HG03432 (cell line): ENCODE data around the gene MEGF6.

Experiments used
- ATAC-seq: cut with Tn5 transposase; IDR thresholded peaks from one replicate; pipeline ENCODE4 v1.9.1; 2021; ENCODE audit warnings: mild to moderate bottlenecking, moderate library complexity; ENCODE audit not compliant: unreplicated experiment

The MEGF6 gene

DNA sequence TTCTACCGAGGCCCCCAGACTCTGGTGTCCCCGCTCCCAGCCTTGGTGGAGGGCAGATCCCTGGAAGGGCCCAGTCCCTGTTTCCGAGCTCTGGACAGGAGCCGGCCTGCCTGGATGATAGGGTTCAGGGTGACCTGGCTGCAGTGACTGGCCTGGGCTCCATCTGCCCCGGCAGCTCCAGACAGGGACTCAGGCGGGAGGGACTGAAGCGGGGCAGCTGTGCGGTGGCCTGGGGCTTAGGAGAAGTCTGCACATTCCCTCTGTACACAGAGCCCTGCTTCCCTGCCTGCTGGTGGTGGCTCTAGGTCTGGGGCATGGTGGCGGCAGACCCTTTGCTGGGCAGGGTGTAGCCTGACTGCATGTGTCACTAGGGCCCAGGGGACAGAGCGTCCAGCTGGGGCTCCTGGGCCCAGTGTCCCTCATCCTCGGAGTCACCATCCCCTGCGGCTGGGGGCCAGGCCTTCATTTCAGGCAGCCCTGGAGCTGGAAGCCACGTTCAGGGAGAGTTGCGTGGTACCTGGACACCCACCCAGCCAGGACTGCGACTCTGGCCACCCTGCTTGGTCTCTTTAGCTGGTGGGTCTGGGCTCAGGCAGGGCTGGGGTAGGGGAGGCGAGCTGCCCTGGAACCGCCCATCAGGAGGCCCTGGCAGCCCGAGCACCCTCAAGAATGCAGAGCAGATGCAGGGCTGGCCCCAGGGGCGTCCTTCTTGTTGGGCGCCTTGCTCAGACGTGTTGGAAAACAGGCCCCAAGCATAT lies 147.2 kb downstream of the MEGF6 start:
- ATAC-seq = no peak

DNA sequence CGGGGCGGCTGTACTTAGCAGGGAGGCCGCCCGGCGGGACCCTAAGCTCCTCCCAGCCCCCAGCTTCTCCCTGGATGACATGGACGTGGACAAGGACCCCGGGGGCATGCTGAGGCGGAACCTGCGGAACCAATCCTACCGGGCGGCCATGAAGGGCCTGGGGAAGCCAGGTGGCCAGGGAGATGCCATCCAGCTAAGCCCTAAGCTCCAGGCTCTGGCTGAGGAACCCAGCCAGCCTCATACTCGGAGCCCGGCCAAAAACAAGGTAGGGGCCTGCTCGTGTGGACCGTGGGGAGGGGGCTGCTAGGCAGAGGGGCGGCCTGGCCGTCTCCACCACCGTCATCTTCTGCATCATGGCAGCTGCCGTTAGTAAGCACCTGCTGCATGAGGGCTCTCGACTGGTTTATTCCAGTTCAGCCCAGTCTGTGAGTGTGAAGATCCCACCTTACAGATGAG lies 147.9 kb downstream of the MEGF6 start:
- ATAC-seq = no peak

DNA sequence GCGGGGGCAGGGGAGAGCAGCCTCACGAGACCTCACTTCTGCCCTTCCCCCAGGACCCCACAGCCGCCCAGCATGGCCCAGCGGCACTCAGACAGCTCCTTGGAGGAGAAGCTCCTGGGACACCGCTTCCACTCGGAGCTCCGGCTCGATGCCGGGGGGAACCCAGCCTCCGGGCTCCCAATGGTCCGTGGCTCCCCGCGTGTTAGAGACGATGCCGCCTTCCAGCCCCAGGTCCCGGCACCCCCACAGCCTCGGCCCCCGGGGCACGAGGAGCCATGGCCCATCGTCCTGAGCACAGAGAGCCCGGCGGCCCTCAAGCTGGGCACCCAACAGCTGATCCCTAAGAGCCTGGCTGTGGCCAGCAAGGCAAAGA lies 148.3 kb downstream of the MEGF6 start:
- ATAC-seq = no peak

DNA sequence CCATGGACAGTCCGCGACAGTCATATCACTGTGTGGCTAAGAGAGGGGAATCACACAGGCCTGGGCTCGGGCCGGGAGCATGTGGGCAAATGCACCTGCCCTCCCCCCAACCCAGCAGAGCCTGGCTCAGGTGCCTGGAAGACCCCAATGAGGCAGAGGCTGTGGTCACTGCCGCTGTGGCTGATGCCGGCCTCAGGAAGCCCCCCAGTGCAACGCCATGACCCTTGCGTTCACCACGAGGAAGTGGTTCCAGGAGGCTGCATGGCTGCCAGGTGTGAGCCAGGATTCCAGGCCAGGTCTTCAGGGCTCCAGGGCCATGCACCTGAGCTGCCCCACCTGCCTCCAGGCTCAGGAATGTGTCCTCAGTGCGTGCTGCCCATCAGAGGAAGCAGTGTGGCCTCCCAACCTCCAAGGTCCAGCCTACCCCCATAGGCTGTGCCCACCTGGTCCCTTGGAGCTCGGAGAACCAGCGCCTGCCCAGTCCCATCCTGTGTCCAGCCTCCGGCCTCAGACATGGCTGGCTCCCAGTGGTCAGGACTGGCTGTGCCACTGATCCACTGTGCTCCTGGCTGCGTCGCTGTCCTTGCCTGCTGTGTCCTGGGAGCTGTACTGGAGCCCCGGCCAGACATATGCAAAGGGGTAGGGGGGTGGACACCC lies 148.8 kb downstream of the MEGF6 start:
- no peak for ATAC-seq

DNA sequence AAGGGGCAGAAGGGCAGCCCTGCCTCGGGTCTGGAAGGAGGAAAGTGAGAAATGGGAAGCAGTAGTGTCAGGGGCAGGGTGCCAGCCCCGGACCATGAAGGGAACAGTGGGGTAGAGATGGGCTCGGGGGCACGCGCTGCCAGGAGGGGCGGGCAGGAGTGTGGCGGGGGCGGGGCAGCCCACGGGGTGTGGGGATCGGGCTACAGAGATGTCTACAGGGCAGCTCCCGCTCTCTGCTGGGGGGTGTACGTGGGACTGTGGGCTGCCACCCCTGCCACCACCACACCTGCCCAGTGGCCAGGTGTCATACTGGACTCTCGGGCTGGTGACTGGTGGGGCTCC lies 149.4 kb downstream of the MEGF6 start:
- no peak for ATAC-seq

DNA sequence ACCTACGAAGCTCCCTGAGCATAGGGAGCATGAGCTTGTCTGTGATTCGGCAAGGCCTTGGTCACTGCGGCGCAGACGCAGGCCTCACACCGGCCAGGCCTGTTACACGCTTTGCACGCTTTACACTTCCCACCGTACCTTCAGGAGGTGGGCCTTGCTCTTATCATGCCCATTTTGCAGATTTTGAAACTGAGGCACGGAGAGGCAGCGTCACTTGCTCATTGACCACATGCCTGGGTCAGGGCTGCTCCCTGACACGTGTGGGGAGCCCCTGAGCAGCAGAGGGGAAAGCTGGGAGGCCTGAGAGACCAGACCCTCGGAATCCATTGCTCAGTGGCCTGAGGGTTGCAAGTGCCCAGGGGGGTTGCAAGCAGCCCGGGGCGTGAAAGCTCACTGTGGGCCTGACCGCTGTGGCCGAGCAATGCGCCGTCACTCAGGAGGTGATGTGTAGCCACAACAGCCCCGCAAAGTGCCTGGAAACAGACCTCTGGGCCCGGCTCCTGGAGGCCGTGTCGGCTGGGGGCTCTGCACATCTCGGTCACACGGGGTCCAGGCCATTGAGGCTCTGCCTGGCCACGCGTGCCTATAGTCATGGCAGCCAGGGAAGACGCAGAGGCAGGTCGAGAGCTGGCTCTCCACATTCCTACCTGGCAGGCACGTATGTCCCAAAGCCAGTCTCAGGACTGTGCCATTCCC lies 149.9 kb downstream of the MEGF6 start:
- ATAC-seq = no peak

DNA sequence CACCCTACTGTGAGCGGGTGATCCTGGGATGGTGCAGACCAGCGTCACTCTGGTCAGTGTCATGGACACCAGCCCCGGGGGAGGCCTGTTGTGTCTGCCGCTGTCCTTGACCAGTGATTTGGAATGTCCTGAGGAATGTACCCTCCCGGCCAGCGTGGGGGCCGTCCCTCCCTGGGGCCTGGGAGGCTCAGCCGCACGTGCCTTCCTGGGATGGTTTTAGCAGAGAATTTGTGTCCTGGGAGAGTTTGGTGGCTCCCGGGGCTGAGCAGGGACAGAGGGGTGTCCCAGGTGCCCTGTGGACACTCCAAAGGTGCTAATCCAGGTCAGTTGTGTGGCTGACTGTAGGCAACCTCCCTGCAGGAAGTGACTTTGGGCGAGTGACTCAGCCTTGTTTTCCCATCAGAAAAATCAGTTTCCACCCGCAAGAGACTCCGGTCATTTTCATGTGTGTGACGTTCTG lies 150.6 kb downstream of the MEGF6 start:
- no peak for ATAC-seq

DNA sequence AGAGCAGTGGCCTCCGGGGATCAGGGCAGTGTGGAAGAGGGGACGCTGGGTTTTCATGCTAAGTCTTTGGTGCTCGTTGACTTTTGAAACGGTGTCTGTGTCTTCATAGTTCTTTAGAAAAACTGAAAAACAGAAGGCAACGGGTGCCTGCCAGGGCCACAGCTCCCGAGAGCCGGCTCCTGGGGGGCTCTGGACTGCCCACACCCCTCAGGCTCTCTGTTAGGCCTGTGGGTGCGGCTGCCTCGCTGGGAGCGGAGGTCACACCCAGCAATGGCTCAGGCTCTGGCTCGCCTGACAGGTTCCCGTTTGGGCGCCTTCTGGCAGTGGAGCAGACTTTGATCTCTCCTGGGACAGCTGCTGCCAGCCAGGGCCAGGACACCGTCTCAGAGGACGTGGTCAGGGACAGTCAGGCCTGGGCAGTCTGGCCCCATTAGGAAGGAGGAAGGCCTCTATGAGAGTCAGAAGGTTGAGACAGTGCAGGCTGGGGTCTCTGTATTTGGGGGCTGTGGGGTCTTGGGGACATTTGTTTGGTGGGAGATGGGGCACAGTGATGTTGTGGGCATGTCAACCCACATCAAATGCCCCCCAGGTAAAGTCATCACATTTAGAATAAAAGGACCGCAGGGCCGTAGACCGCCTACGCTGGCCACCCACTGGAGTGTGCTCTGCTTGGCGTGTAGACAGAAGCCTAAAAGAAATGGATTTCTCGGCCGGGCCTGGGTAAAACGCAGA lies 151.2 kb downstream of the MEGF6 start:
- no peak for ATAC-seq

DNA sequence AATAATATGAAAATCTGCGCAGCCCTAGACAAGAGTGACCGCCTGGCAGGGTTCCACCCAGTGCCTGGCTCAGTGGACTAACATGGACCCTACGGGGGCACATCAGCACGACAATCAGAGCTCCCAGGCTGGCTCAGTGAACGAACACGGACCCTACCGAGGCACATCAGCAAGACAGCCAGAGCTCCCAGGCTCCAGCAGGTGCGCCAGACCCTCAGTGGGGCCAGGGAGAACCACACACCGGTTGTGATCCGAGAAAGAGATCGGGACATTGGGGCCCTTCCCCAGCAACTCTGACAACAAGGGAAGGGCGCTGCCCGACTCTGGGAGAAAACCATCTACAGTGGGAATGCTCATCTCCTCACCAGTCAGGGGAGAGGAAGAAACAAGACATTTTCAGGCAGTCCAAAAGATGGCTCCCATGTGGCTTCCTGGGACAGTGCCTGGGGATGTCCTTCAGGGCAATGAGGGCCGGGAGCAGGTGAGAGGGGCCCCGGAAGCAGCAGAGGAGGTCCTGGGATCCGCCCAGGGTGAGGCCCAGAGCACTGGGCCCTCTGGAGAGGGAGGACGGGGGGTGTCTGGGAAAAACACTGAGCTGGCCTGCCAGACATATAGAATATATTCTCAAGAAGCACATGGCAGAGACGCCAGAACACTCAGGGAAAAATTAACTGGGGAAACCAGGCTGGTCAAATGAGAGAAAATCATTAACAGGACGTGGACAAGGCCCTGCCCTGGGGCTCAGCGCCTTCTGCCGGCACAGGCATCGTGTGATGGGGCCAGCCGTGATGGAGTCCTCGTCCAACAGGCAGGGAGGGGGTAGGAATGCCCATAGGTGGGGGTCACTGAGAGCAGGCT lies 152.0 kb downstream of the MEGF6 start:
- ATAC-seq = no peak

DNA sequence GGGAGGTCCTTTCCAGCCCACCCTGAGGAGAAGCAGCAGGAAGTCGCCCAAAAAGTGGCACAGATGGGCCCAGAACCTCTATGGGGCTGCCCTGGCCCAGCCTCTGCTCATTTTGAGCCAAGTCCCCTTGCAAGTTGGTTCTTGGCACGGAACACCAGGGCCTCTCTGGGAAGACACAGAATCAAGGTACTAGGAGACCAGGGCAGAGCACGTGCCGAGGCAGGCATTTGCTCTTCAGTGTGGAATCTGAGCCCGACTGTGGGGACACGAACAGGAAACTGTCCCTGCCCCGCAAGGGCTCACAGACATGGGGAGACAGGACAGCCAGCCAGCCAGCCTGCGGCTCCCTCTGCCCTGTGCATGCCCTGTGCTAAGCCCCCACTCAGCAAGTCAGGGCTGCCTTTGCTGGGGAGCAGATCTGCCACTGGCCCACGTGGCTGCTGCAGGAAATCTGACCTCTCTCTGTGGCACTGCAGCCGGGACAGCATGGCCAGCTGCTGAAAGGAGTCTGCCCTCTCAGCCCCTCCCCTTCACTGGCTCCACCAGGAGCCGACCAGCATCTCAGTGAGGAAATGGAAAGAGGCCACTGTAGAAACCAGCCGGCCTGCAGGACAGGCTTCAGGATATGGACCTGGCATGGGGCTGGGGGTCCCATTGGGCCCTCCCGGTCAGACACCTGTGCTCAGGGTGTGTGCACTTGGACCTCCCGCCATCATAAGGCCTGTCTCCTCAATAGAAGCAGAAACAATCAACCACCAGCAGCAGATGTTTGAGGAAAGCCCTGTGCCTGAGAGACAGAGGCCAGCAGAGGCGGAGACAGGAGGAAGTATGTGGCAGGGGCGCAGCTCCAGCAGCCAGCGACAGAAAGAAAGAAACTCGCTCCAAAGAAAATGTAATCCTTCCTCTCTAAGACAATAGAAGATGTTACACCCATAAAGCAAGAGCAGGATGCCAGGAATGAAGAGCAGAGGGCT lies 153.1 kb downstream of the MEGF6 start:
- ATAC-seq = no peak

DNA sequence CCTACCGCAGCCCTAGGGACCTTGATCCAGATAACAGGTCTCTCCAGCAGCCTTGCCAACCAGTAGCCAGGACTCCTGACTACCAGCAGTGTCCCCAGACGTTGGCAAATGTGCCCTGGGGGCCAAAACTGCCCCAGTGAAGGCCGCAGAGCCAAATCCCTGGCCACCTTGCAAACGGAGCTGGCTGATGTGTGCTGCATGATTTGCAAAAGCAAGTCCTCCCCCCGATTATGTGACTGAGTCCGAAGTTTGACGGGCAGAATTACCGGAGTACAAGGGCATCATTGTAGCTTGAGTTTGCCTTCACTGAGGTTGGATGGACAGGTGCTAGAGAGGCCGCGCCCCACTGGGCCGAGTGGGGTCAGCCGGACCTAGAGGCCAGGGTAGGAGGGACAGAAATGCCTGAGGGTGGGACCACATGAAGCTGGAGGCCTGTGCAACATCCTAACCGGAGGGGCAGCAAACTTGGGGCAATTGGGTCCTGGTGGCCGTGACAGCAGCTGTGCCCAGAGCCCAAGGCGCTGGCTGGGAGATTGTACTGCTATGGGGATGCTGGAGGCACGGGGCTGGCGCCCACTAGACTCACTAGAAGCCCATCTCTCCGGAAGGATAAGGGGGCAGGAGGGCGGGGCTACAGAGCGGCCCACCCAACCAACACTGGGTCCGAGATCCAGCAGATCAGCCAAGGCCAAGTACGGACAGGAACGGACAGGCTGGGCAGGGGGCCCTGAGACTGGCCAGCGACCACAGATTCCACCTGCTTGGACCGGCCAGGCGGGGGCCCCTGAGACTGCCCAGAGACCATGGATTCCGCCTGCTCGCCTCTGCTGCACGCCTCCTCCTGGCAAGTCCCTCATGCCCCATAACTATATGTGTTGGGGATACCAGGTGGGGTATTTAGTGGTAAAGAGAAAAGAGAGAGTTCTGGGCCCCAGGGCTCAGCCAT lies 154.1 kb downstream of the MEGF6 start:
- ATAC-seq = no peak

DNA sequence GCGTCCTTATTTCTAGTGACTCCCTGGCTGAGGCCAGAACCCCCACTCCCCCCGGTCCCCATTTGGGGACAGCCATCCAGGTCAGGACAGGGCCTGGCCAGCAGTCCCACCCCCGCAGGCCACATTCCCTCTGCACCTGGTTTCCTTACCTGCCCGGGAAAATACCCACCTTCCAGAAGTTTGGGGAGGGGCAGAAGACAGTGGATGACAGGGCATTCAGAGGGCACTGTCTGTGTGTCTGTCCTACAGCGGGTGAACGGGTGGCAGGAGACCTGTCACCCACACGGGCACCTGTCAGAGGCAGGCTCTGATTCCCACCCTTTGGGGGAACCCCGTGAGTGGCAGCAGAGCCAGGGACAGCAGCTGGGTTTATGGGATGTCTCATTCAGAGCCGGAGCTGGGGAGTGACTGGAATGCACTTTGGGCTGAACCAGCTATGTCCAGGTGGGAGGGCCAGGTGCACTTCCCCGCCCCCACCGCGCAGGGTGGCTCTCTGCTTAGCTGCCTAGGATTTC lies 154.8 kb downstream of the MEGF6 start:
- no peak for ATAC-seq

DNA sequence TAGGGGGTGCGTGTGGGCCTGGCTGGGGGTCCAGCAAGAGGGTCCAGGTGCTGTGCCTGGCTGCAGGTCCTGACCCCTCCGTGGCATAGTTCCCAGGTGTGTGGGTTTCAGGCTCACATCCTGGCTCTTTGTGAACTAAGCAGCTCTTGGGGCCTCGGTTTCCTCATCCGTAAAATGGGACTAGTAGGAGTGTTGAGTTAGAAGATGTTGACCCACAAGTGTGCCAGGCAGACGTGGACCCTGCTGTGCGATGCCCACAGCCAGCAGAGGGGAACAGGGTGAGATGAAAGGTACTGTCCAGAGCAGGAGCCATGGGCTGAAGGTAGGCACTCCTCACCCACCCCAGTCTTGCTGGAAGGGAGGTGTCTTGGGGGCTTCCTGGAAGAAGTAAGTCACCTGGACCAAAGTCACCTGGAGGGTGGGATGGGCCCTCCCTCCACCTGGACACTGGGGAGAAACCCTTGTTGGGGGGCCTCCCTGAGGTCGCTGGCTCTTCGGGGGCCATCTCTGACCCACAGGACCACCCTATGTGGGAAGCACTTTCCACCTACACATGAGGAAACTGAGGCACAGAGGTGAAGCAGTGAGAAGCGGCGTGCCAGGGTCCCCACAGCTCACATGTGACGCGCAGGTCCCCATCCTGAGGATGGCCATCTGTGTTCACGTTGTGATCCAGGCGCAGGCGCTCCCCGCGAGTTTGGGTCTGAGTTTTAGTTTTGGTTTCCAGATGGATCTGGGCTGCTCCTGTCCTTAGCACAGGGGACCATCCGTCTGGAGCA lies 155.4 kb downstream of the MEGF6 start:
- no peak for ATAC-seq

DNA sequence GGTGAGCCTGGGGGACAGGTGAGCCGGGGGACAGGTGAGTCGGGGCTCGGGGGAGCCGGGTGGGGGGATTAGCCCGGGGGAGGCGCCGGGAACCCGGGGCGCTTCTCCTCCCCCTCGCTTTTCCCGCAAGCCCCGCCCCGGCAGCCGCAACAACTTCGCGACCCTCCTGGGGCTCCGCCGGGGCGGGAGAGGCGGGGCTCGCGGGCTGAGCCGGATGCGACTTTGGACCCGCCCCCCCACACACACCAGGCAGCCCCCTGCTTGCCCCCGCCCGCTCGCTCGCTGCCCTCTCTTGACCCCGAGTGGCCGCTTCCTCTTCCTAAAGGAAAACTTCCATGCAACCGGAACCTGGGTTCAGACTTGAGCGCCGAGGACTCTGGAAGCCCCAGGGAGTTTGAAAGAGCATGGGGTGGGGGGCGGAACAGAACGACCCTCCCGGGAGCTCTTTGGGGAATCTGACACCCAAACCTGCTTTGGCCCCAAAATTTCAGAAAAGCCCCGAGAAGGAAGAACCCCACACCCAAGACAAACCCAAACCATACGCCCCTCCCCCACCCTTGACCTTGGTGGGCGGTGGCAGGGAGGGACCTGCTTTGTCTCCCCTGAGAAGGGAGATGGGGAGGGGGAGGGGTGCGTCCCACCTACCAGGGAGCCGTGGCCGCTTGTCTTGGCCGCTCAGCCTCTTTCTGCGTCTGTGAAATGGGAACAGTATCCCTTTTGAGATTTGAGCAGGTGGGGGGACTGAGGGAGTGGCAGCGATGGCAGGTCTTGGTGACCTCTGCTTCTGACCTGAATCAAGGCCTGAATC lies 156.3 kb downstream of the MEGF6 start:
- no peak for ATAC-seq

DNA sequence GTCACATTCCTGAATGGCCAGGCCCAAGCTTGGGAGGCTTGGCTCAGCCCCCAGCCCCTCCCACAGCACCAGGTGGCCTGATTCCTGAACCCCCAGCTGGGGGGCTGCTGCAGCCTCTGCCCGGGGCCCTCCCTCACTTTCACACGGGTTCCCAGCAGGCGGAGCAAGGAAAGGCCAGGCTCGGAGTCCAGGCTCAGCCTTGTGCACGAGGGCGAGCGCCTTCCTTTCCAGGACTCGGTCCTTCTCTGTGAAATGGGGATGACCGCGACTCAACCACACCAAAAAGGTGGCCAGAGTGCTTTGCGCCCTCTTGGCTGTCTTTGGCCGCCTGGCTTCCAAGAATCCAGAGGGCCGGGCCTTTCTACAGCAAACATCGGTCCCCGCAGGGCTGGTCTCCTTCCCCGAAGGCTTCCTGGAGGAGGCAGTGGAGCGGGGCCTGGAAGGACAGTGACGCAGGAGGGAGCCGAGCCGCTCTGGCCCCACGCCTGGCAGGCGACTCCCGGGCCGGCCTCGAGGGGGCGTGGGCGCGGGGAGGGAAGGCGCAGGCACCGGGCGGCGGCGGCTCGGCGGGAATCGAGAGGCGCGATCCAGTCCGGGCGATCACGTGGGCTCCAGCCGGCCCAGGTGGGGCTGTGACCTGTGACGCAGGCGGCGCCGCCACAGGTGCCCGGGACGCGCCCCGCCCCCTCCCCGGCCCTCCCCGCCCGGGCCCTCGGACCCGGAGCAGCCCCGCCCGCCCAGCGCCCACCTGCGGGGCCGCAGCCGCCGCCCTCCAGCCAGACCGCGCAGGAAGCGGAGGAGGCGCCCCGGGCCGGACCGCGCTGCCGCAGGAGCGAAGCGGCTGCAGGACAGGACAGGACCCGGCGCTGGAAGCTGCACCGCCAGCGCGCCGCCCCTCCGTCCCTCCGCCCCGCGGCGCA lies 157.2 kb downstream of the MEGF6 start, which contains the start of gene ARHGEF16:
TSS of gene ARHGEF16 (plus strand) at position 775 of the 920 bp plus-strand sequence. CDS start 8,420 bp downstream, outside the sequence.
- ATAC-seq = no peak
